ENCODE data around the gene PRIMPOL. TPM values are rescaled to one million over a fixed set of nuclear protein-coding genes. Genes with fewer than 3 reads are reported as not detected.

PRIMPOL gene
- total RNA-seq, 2 donors from 2014 or later, result 19.1 to 19.3 TPM

- no peak for DNase-seq (ENCODE audit: low spot score)
- Mint-ChIP-seq H3K4me1 (ENCODE audit: low read depth in 2 of 2) (peaks cover 23 to 34% of the 10 kb centered on the region in 2 donors), H3K4me3 (no peak overlapping the region), H3K9me3 (peaks cover 7% of the 10 kb centered on the region), H3K27me3 (no peaks in the 10 kb centered on the region), H3K36me3 (peaks cover 11% of the 10 kb centered on the region), H3K27ac (peak overlapping the region in 1 of 2 donors; percentile 17)
- no peak for ATAC-seq
Observed at GRCh38 chr4:184664445-184665210, 15.1 kb downstream of the PRIMPOL start.

- ATAC-seq (no peak), DNase-seq (ENCODE audit: low spot score) (no peak)
- peaks cover 7% of the 10 kb centered on the region for H3K9me3 Mint-ChIP-seq
- peaks cover 11% of the 10 kb centered on the region for H3K36me3 Mint-ChIP-seq
- peaks cover 26 to 40% of the 10 kb centered on the region in 2 donors for H3K4me1 Mint-ChIP-seq (ENCODE audit: low read depth in 2 of 2)
- H3K27ac Mint-ChIP-seq, result peak overlapping the region; percentile 95 to 98
- no peak overlapping the region for H3K4me3 Mint-ChIP-seq
- H3K27me3 Mint-ChIP-seq, result no peaks in the 10 kb centered on the region
Observed at GRCh38 chr4:184666670-184667069, 17.1 kb downstream of the PRIMPOL start.

- Mint-ChIP-seq H3K4me1 (ENCODE audit: low read depth in 2 of 2) (peaks cover 26 to 40% of the 10 kb centered on the region in 2 donors), H3K9me3 (peaks cover 7% of the 10 kb centered on the region), H3K27ac (peak overlapping the region; percentile 95 to 98), H3K36me3 (peaks cover 11% of the 10 kb centered on the region), H3K4me3 (peak overlapping the region; percentile 91), H3K27me3 (no peaks in the 10 kb centered on the region)
- DNase-seq (ENCODE audit: low spot score) (no peak), ATAC-seq (peak; percentile 45 to 69)
Observed at GRCh38 chr4:184668096-184668495, 18.6 kb downstream of the PRIMPOL start.

GRCh38 chr4:184668511-184669114 lies 19.1 kb downstream of the PRIMPOL start:
- Mint-ChIP-seq H3K36me3 (peaks cover 11% of the 10 kb centered on the region), H3K9me3 (peaks cover 7% of the 10 kb centered on the region), H3K27me3 (no peaks in the 10 kb centered on the region), H3K4me1 (ENCODE audit: low read depth in 2 of 2) (peaks cover 26 to 40% of the 10 kb centered on the region in 2 donors), H3K27ac (peak overlapping the region; percentile 95 to 98), H3K4me3 (peak overlapping the region; percentile 91)
- ATAC-seq (peak; percentile 84 to 92), DNase-seq (ENCODE audit: low spot score) (peak; percentile 60)

- peak overlapping the region; percentile 91 for H3K4me3 Mint-ChIP-seq
- ATAC-seq (no peak), DNase-seq (ENCODE audit: low spot score) (no peak)
- peaks cover 7% of the 10 kb centered on the region for H3K9me3 Mint-ChIP-seq
- H3K36me3 Mint-ChIP-seq, result peaks cover 12% of the 10 kb centered on the region
- H3K27ac Mint-ChIP-seq, result peak overlapping the region; percentile 95 to 98
- H3K27me3 Mint-ChIP-seq, result no peaks in the 10 kb centered on the region
- peaks cover 27 to 40% of the 10 kb centered on the region in 2 donors for H3K4me1 Mint-ChIP-seq (ENCODE audit: low read depth in 2 of 2)
Observed at GRCh38 chr4:184669251-184669650, 19.7 kb downstream of the PRIMPOL start.

GRCh38 chr4:184671101-184671500 lies 21.6 kb downstream of the PRIMPOL start:
- Mint-ChIP-seq H3K27ac (no peak overlapping the region), H3K4me1 (ENCODE audit: low read depth in 2 of 2) (peaks cover 31 to 34% of the 10 kb centered on the region in 2 donors), H3K4me3 (no peak overlapping the region), H3K36me3 (peaks cover 16% of the 10 kb centered on the region), H3K27me3 (no peaks in the 10 kb centered on the region), H3K9me3 (peaks cover 7% of the 10 kb centered on the region)
- no peak for DNase-seq (ENCODE audit: low spot score)
- no peak for ATAC-seq

- H3K36me3 Mint-ChIP-seq, result peaks cover 14% of the 10 kb centered on the region
- peaks cover 26 to 30% of the 10 kb centered on the region in 2 donors for H3K4me1 Mint-ChIP-seq (ENCODE audit: low read depth in 2 of 2)
- H3K9me3 Mint-ChIP-seq, result peaks cover 7% of the 10 kb centered on the region
- ATAC-seq (no peak), DNase-seq (ENCODE audit: low spot score) (no peak)
- no peak overlapping the region for H3K27ac Mint-ChIP-seq
- no peak overlapping the region for H3K4me3 Mint-ChIP-seq
- no peaks in the 10 kb centered on the region for H3K27me3 Mint-ChIP-seq
Observed at GRCh38 chr4:184672741-184673140, 23.2 kb downstream of the PRIMPOL start.

GRCh38 chr4:184674011-184674410 lies 24.5 kb downstream of the PRIMPOL start:
- ATAC-seq, result no peak
- Mint-ChIP-seq H3K4me3 (peak overlapping the region; percentile 18), H3K27me3 (no peaks in the 10 kb centered on the region), H3K36me3 (peaks cover 5% of the 10 kb centered on the region), H3K4me1 (ENCODE audit: low read depth in 2 of 2) (peaks cover 14 to 17% of the 10 kb centered on the region in 2 donors), H3K9me3 (no peaks in the 10 kb centered on the region), H3K27ac (peak overlapping the region in 1 of 2 donors; percentile 67)
- DNase-seq (ENCODE audit: low spot score), result no peak

- peaks cover 7 to 8% of the 10 kb centered on the region in 2 donors for H3K4me1 Mint-ChIP-seq (ENCODE audit: low read depth in 2 of 2)
- no peak for DNase-seq (ENCODE audit: low spot score)
- peaks cover 5% of the 10 kb centered on the region for H3K36me3 Mint-ChIP-seq
- no peak overlapping the region for H3K4me3 Mint-ChIP-seq
- no peaks in the 10 kb centered on the region for H3K27me3 Mint-ChIP-seq
- no peaks in the 10 kb centered on the region for H3K9me3 Mint-ChIP-seq
- H3K27ac Mint-ChIP-seq, result peak overlapping the region in 1 of 2 donors; percentile 67
- ATAC-seq, result no peak
Observed at GRCh38 chr4:184675018-184675417, 25.5 kb downstream of the PRIMPOL start.

GRCh38 chr4:184675821-184676492 lies 26.4 kb downstream of the PRIMPOL start:
- Mint-ChIP-seq H3K4me1 (ENCODE audit: low read depth in 2 of 2) (peaks cover 5 to 8% of the 10 kb centered on the region in 2 donors), H3K9me3 (no peaks in the 10 kb centered on the region), H3K36me3 (peaks cover 5% of the 10 kb centered on the region), H3K27me3 (no peaks in the 10 kb centered on the region), H3K4me3 (no peak overlapping the region), H3K27ac (no peak overlapping the region)
- DNase-seq (ENCODE audit: low spot score) (no peak), ATAC-seq (no peak)

GRCh38 chr4:184680698-184681097 lies 31.2 kb downstream of the PRIMPOL start:
- peaks cover 9 to 19% of the 10 kb centered on the region in 2 donors for H3K4me1 Mint-ChIP-seq (ENCODE audit: low read depth in 2 of 2)
- ATAC-seq, result no peak
- H3K4me3 Mint-ChIP-seq, result no peak overlapping the region
- no peak for DNase-seq (ENCODE audit: low spot score)
- H3K9me3 Mint-ChIP-seq, result no peaks in the 10 kb centered on the region
- no peak overlapping the region for H3K27ac Mint-ChIP-seq
- no peaks in the 10 kb centered on the region for H3K36me3 Mint-ChIP-seq
- H3K27me3 Mint-ChIP-seq, result no peaks in the 10 kb centered on the region

GRCh38 chr4:184681916-184682315 lies 32.4 kb downstream of the PRIMPOL start:
- Mint-ChIP-seq H3K27me3 (no peaks in the 10 kb centered on the region), H3K9me3 (no peaks in the 10 kb centered on the region), H3K4me3 (no peak overlapping the region), H3K27ac (no peak overlapping the region), H3K4me1 (ENCODE audit: low read depth in 2 of 2) (peaks cover 9 to 17% of the 10 kb centered on the region in 2 donors), H3K36me3 (no peaks in the 10 kb centered on the region)
- DNase-seq (ENCODE audit: low spot score) (no peak), ATAC-seq (no peak)

- ATAC-seq (peak; percentile 53 to 72), DNase-seq (ENCODE audit: low spot score) (no peak)
- H3K36me3 Mint-ChIP-seq, result no peaks in the 10 kb centered on the region
- H3K27ac Mint-ChIP-seq, result peak overlapping the region; percentile 25 to 67
- no peak overlapping the region for H3K4me3 Mint-ChIP-seq
- no peaks in the 10 kb centered on the region for H3K9me3 Mint-ChIP-seq
- H3K4me1 Mint-ChIP-seq (ENCODE audit: low read depth in 2 of 2), result peaks cover 6 to 14% of the 10 kb centered on the region in 2 donors
- no peaks in the 10 kb centered on the region for H3K27me3 Mint-ChIP-seq
Observed at GRCh38 chr4:184684491-184685189, 35.1 kb downstream of the PRIMPOL start.
